ENCODE measurements around the gene CENPF.

Gene CENPF

GRCh38 chr1:214698559-214698958 is 95.6 kb downstream of the CENPF start:
- no peak overlapping the region for H3K27ac ChIP-seq
- TF ChIP-seq ZFX (IDR thresholded peaks at IDR 0.05): no peak
- TF ChIP-seq, protein P1, sequence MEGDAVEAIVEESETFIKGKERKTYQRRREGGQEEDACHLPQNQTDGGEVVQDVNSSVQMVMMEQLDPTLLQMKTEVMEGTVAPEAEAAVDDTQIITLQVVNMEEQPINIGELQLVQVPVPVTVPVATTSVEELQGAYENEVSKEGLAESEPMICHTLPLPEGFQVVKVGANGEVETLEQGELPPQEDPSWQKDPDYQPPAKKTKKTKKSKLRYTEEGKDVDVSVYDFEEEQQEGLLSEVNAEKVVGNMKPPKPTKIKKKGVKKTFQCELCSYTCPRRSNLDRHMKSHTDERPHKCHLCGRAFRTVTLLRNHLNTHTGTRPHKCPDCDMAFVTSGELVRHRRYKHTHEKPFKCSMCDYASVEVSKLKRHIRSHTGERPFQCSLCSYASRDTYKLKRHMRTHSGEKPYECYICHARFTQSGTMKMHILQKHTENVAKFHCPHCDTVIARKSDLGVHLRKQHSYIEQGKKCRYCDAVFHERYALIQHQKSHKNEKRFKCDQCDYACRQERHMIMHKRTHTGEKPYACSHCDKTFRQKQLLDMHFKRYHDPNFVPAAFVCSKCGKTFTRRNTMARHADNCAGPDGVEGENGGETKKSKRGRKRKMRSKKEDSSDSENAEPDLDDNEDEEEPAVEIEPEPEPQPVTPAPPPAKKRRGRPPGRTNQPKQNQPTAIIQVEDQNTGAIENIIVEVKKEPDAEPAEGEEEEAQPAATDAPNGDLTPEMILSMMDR (conservative IDR thresholded peaks at IDR 0.05): no peak

DNA sequence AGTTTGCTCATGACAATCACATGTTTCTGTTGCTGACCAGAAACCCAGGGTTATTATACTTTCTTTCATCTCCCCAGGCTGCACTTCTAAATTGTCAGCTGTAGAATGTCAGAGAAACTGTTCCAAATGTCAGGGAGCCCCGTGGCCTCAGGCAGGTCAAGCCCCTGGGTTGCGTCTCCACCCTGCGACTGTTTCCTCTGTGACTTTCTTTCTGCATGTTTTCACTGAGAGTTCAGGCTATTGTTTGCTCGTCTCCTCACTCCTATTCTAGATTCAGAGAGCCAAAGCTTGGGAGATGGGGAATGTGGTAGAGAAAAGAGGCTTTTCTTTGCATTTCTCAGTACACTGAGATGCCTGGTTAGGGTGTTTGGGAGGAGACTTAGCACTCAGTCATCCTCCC is 97.4 kb downstream of the CENPF start:
- H3K27ac ChIP-seq: no peak overlapping the region
- TF ChIP-seq, protein P1 (conservative IDR thresholded peaks at IDR 0.05): no peak
- no peak for TF ChIP-seq ZFX (IDR thresholded peaks at IDR 0.05)

GRCh38 chr1:214702556-214702955 is 99.6 kb downstream of the CENPF start:
- no peak overlapping the region for H3K27ac ChIP-seq
- TF ChIP-seq, protein P1 (conservative IDR thresholded peaks at IDR 0.05): no peak
- TF ChIP-seq ZFX (IDR thresholded peaks at IDR 0.05): no peak

DNA sequence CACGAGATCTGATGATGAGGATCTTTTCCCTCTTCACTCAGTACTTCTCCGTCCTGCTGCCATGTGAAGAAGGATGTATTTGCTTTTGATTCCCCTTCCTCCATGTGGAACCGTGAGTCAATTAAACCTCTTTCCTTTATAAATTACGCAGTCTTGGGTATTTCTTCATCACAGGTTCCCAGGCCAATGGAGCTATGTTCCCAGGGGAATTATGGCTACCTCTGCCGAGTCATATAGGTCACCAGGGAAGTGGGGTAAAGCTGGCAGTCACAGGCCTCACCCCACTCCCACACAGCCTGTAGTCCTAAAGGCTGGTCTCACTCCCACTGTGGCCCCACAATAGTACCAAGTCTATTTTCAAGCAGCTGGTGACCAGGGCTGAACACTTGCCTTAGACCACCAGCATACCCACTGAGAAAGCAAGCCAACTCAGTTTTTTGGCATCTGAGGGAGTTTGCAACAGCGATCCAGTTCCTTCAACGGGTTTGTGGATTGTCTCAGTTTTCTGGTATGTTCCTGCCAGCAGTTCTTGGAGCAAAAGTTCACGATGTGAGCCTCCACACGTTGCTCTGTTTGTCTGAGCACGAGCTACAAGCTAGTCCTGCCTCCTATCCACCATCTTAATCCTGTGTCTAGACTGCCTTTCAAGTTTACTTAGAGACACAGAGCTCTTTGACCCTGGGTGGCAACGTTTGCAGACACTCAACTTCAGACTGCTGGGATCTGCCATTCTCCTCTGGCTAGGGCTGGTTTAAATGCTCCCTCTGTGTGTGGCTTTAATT is 104.5 kb downstream of the CENPF start:
- no peak overlapping the region for H3K27ac ChIP-seq
- TF ChIP-seq, protein P1 (conservative IDR thresholded peaks at IDR 0.05): no peak
- TF ChIP-seq ZFX (IDR thresholded peaks at IDR 0.05): no peak

DNA sequence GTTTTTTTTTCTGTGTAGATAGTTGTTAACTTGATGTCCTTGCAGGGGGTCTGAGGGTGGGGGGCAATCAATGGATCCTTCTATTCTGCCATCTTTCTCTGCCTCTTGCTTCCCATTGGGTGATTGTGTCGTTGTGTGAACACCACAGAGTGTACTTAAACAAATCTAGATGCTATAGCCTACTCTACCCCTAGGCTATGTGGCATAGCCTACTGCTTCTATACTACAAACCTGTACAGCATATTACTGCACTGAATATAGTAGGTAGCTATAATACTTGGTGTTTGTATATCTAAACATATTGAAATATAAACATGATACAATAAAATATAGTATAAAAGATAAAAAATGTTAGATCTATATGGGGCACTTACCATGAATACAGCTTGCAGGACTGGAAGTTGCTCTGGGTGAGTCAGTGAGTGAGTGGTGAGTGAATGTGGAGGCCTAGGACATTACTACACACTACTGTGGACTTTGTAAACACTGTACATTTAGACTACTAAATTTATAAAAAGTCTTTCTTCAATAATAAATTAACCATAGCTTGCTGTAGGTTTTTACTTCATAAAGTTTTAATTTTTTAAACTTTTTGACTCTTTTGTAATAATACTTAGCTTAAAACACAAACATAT is 105.4 kb downstream of the CENPF start:
- H3K27ac ChIP-seq: no peak overlapping the region
- TF ChIP-seq ZFX (IDR thresholded peaks at IDR 0.05): no peak
- TF ChIP-seq, protein P1 (conservative IDR thresholded peaks at IDR 0.05): no peak

DNA sequence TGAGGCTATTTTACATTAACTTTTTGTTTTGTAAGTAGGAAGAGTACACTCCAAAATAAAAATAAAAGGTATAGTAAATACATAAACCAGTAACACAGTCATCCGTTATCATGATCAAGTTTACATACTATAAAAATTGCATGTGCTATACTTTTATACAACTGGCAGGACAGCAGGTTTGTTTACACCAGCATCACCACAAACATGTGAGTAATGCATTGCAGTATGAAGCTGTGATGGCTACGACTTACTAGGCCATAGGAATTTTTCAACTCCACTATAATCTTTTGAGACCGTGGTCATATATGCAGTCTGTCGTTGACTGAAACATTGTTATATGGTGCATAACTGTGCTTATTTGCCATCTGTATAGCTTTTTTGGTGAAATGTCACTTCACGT is 106.2 kb downstream of the CENPF start:
- no peak overlapping the region for H3K27ac ChIP-seq
- TF ChIP-seq, protein P1 (conservative IDR thresholded peaks at IDR 0.05): no peak
- no peak for TF ChIP-seq ZFX (IDR thresholded peaks at IDR 0.05)

DNA sequence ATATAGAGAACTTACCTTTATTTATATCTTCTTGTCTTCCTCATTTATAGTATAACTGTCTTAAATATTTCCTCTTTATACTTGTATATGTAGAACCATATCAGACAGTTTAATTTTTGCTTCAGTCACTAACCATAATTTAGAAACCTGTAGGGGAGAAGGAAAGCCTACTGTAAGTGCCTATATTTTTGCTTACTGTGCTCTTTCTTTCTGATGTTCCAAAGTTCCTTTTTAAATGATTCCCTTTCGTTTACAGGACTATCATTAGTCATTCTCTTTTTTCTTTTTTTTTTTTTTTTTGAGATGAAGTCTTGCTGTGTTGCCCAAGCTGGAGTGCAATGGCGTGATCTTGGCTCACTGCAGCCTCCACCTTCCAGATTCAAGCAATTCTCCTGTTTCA is 109.7 kb downstream of the CENPF start:
- no peak overlapping the region for H3K27ac ChIP-seq
- TF ChIP-seq, protein P1 (conservative IDR thresholded peaks at IDR 0.05): no peak
- TF ChIP-seq ZFX (IDR thresholded peaks at IDR 0.05): no peak

All from C4-2B (cell line).